OCI-LY7 (cell line): ENCODE measurements around the gene SREBF1. TPM values are rescaled to one million over a fixed set of nuclear protein-coding genes. Genes with fewer than 3 reads are reported as not detected.

Experiments
- BruUV-seq: library from RNA; stranded (reverse); fragments of 400-500 nt; replicated peaks from 2 replicates; lab custom pipeline; 2021; lab: Mats Ljungman, UMichigan
- CTCF ChIA-PET: fragments of 300-600 bp; sonication (Branson Sonifier 250); formaldehyde crosslinking; loops from one replicate; lab custom pipeline; 2022; ENCODE audit warnings: antibody characterized with exemption; ENCODE audit not compliant: unreplicated experiment; lab: Charles Lee
- POLR2A ChIA-PET: fragments of 300-600 bp; sonication (Branson Sonifier 250); formaldehyde crosslinking; loops from one replicate; lab custom pipeline; 2022; ENCODE audit warnings: antibody characterized with exemption; lab: Charles Lee
- DNase-seq: peaks from one replicate; pipeline ENCODE4 v3.0.0-alpha.2; 2015; ENCODE audit warnings: low spot score
- H2AFZ ChIP-seq: fragments of 200-600 bp; sonication (generic), shearing (Covaris generic); 2 replicates; pipeline ENCODE4 v1.6.1; 2014; ENCODE audit warnings: mild to moderate bottlenecking, antibody characterized with exemption, low read length, moderate library complexity
- H3K27ac ChIP-seq: fragments of 200-600 bp; sonication (generic); 2 replicates; pipeline ENCODE4 v1.5.1; 2014; ENCODE audit warnings: mixed run types, low read depth, mild to moderate bottlenecking, moderate library complexity, low read length, inconsistent platforms; ENCODE audit not compliant: poor library complexity, severe bottlenecking
- H3K36me3 ChIP-seq: fragments of 200-600 bp; sonication (generic); 2 replicates; pipeline ENCODE4 v1.6.1; 2014; ENCODE audit warnings: mild to moderate bottlenecking, antibody characterized with exemption, low read length, moderate library complexity, mixed read lengths; ENCODE audit not compliant: insufficient read depth
- H3K4me1 ChIP-seq: fragments of 200-600 bp; sonication (generic); 2 replicates; pipeline ENCODE4 v1.5.1; 2014; ENCODE audit warnings: mild to moderate bottlenecking, low read length; ENCODE audit not compliant: insufficient read depth, poor library complexity, severe bottlenecking
- H3K4me2 ChIP-seq: fragments of 200-600 bp; sonication (generic); 2 replicates; pipeline ENCODE4 v1.6.1; 2014; ENCODE audit warnings: mild to moderate bottlenecking, low read length
- H3K4me3 ChIP-seq: fragments of 200-600 bp; sonication (generic); 2 replicates; pipeline ENCODE4 v1.5.1; 2014; ENCODE audit warnings: mild to moderate bottlenecking, low read depth, low read length; ENCODE audit not compliant: poor library complexity, severe bottlenecking
- H3K79me2 ChIP-seq: fragments of 200-600 bp; sonication (generic); 2 replicates; pipeline ENCODE4 v1.6.1; 2016; ENCODE audit warnings: low read depth, mild to moderate bottlenecking, low read length, moderate library complexity, mixed read lengths; ENCODE audit not compliant: insufficient read depth
- H3K9me2 ChIP-seq: fragments of 200-600 bp; sonication (generic); 2 replicates; pipeline ENCODE4 v1.6.1; 2016; ENCODE audit warnings: mild to moderate bottlenecking, low read length, mixed read lengths; ENCODE audit not compliant: insufficient read depth
- H3K9me3 ChIP-seq: fragments of 200-600 bp; sonication (generic); 2 replicates; pipeline ENCODE4 v1.6.1; 2014; ENCODE audit warnings: mild to moderate bottlenecking, mixed run types, low read length, mixed read lengths
- H4K20me1 ChIP-seq: fragments of 200-600 bp; sonication (generic); 2 replicates; pipeline ENCODE4 v1.6.1; 2014; ENCODE audit warnings: mild to moderate bottlenecking, antibody characterized with exemption, low read length, moderate library complexity, mixed read lengths; ENCODE audit not compliant: insufficient read depth
- EZH2phosphoT487 ChIP-seq: fragments of 200-600 bp; sonication (generic); IDR thresholded peaks from 2 replicates; pipeline ENCODE4 v1.6.1; 2018; ENCODE audit warnings: low read depth, borderline replicate concordance, mild to moderate bottlenecking, mixed run types, antibody characterized with exemption, low read length, moderate library complexity, mixed read lengths
- intact Hi-C: fragments of 100-400 bp; cut with micrococcal nuclease; formaldehyde crosslinking; loops from one replicate; pipeline ENCODE4 v1.10.0; 2022; ENCODE audit not compliant: unreplicated experiment
- total RNA-seq, 2 experiments: library from RNA; depleted of rRNA in 1 of 2; stranded (reverse); fragments of >200 nt in 1 of 2; shearing (Covaris generic) in 1 of 2; gene quantifications; 2 replicates each; pipeline ENCODE4 v1.2.3, GENCODE V29; 2014 to 2022
- TF ChIP-seq, protein P1 (sequence below): fragments of 200-600 bp; sonication (generic); conservative IDR thresholded peaks from 2 replicates; pipeline ENCODE4 v1.5.1; 2014; ENCODE audit warnings: mild to moderate bottlenecking, antibody characterized with exemption, low read length, moderate library complexity, mixed read lengths

Gene SREBF1
- total RNA-seq, 2 experiments from 2014 or later = 70.4 to 187 TPM

DNA sequence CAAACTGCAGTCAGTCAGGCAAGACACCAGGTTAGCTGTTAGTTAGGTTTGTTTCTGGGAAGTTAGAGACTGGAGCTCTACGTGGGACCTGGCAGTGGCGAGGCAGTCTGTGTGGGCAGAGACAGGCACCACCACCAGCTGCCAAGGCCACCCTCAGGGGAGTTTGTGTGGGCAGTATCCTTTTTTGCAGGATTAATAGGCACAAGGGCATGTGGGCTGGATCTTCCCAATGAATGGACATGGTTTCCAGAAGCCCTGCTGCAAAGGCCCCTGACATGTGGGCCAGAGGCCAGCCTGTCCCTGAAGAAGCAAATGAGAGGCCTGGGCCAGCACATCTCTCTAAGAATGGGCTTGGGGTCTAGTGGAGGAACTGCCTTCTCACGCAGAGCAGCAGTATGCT lies 19.2 kb upstream of the SREBF1 start:
- BruUV-seq = no TSS peak
- no peak overlapping the region for H3K4me3 ChIP-seq
- no peak overlapping the region for H3K27ac ChIP-seq
- CTCF ChIA-PET = no interaction called here
- no peak for TF ChIP-seq EZH2phosphoT487
- TF ChIP-seq, protein P1, sequence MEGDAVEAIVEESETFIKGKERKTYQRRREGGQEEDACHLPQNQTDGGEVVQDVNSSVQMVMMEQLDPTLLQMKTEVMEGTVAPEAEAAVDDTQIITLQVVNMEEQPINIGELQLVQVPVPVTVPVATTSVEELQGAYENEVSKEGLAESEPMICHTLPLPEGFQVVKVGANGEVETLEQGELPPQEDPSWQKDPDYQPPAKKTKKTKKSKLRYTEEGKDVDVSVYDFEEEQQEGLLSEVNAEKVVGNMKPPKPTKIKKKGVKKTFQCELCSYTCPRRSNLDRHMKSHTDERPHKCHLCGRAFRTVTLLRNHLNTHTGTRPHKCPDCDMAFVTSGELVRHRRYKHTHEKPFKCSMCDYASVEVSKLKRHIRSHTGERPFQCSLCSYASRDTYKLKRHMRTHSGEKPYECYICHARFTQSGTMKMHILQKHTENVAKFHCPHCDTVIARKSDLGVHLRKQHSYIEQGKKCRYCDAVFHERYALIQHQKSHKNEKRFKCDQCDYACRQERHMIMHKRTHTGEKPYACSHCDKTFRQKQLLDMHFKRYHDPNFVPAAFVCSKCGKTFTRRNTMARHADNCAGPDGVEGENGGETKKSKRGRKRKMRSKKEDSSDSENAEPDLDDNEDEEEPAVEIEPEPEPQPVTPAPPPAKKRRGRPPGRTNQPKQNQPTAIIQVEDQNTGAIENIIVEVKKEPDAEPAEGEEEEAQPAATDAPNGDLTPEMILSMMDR = no peak
- H3K4me2 ChIP-seq = no peak overlapping the region
- no peaks in the 10 kb centered on the region for H3K79me2 ChIP-seq
- H3K9me3 ChIP-seq = no peaks in the 10 kb centered on the region
- POLR2A ChIA-PET = interaction anchor here (1.5 kb wide), 1 partner anchor 15 kb away, joined by 3 read pairs; no protein-coding TSS in a partner anchor
- intact Hi-C loops = no loop called here
- H3K36me3 ChIP-seq = no peaks in the 10 kb centered on the region
- no peak for DNase-seq
- H4K20me1 ChIP-seq = no peaks in the 10 kb centered on the region
- H3K9me2 ChIP-seq = no peaks in the 10 kb centered on the region
- H2AFZ ChIP-seq = no peak overlapping the region
- H3K4me1 ChIP-seq = no peaks in the 10 kb centered on the region

DNA sequence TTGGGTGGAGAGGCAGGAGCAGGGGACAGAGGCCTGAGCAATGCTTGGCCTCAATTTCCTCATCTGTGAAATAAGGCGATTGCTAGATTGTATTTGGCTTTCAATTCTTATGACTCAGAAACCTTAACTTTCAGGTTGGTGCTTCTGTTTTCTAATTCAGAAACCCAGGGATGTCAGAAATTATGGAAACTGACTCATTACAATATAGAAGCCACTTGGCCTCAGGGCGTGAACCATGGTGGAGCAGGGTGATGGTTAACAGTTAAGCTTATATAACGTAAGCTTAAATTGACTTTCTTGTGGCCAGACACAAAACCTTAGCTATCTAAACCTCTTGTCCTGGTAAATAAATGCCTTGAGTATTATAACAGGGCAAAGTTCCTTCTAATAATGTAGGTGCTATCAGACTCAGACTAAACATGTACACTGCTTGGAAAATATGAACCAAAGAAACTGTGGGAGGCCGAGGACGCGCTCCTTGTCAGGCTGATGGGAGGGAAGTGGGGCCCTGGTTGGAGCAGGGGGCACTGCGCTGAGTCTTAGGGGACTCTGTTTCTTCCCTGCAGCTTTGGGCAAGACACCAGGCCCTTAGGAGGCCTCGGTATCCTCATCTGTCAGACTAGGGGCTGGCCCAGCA lies 17.1 kb upstream of the SREBF1 start:
- intact Hi-C loops = no loop called here
- ChIA-PET CTCF (interaction anchor here (0.5 to 0.7 kb wide), 2 partner anchors 19 to 20 kb away, joined by 3 read pairs; no protein-coding TSS in a partner anchor), POLR2A (no interaction called here)
- Histone ChIP-seq H3K4me1 (peaks cover 17% of the 10 kb centered on the region), H3K4me3 (no peak overlapping the region), H3K9me3 (no peaks in the 10 kb centered on the region), H4K20me1 (no peaks in the 10 kb centered on the region), H2AFZ (no peak overlapping the region), H3K27ac (no peak overlapping the region), H3K9me2 (no peaks in the 10 kb centered on the region), H3K79me2 (no peaks in the 10 kb centered on the region), H3K4me2 (no peak overlapping the region), H3K36me3 (no peaks in the 10 kb centered on the region)
- DNase-seq = no peak
- no TSS peak for BruUV-seq
- no peak for TF ChIP-seq EZH2phosphoT487
- TF ChIP-seq, protein P1 = no peak

DNA sequence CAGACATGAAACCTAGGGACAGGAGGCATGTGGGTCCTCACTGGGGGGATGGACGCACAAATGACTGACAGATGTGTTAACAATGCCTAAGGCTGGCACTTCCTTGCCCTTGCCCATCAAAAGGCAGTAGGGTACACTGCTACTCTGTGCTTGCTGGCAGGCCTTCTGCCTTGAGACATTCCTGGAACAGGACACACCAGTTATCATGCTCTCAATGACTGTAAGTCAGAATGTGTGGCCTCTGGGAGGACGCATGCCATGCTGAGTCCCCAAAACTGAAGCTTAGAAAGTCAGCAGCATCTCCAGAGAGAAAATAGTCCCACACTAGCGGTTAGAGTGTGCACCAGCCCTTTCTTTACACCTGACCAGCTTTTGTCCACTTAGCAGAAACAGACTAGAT lies 16.1 kb upstream of the SREBF1 start:
- DNase-seq = no peak
- Histone ChIP-seq H3K4me3 (no peak overlapping the region), H3K4me1 (peaks cover 23% of the 10 kb centered on the region), H3K79me2 (no peaks in the 10 kb centered on the region), H3K4me2 (no peak overlapping the region), H3K9me3 (no peaks in the 10 kb centered on the region), H3K9me2 (no peaks in the 10 kb centered on the region), H4K20me1 (no peaks in the 10 kb centered on the region), H2AFZ (no peak overlapping the region), H3K27ac (no peak overlapping the region), H3K36me3 (no peaks in the 10 kb centered on the region)
- no TSS peak for BruUV-seq
- intact Hi-C loops = no loop called here
- TF ChIP-seq EZH2phosphoT487 = no peak
- TF ChIP-seq, protein P1 = no peak
- POLR2A ChIA-PET = no interaction called here
- CTCF ChIA-PET = no interaction called here
